Measurements from ENCODE around the gene SLC35C1. TPM values are rescaled to one million over a fixed set of nuclear protein-coding genes. Genes with fewer than 3 reads are reported as not detected.

The SLC35C1 gene
- total RNA-seq, 1 experiment from 2014 or later, result 14.0 TPM

- no TSS peak for BruUV-seq (replicated peaks)
- Mint-ChIP-seq H3K27me3 (ENCODE audit: insufficient read depth, unreplicated experiment) (no peaks in the 10 kb centered on the region), H3K27ac (ENCODE audit: unreplicated experiment) (no peak overlapping the region), H3K36me3 (ENCODE audit: insufficient read depth, unreplicated experiment) (peaks cover 37% of the 10 kb centered on the region), H3K9me3 (ENCODE audit: unreplicated experiment) (no peaks in the 10 kb centered on the region), H3K4me1 (ENCODE audit: low read depth, unreplicated experiment) (no peaks in the 10 kb centered on the region), H3K4me3 (ENCODE audit: unreplicated experiment) (no peak overlapping the region)
- H3K9me3 ChIP-seq, result no peaks in the 10 kb centered on the region
- H3K4me1 ChIP-seq, result no peaks in the 10 kb centered on the region
- POLR2A ChIA-PET, result interaction anchor here (0.7 kb wide), 1 partner anchor 64 kb away, joined by 5 read pairs; no protein-coding TSS in a partner anchor
- no peaks in the 10 kb centered on the region for H3K27me3 ChIP-seq (replicated peaks; ENCODE audit: control insufficient read depth, insufficient read depth, low read length)
- H3K4me3 ChIP-seq (ENCODE audit: low read depth, low read length), result no peak overlapping the region
- CTCF ChIA-PET, result interaction anchor here (1.0 kb wide), 1 partner anchor 12 kb away, joined by 4 read pairs; the partner anchor contains the start of gene CRY2
- intact Hi-C loops (cut with micrococcal nuclease; ENCODE audit: unreplicated experiment), result no loop called here
- peaks cover 13% of the 10 kb centered on the region for H3K36me3 ChIP-seq (ENCODE audit: control insufficient read depth, insufficient read depth, low read length)
- TF ChIP-seq CTCF (IDR thresholded peaks at IDR 0.05; ENCODE audit: insufficient read depth in 1 of 2, low read depth in 1 of 2, low read length in 1 of 2, severe bottlenecking in 1 of 2, unreplicated experiment in 1 of 2), result no peak
- no peak for DNase-seq
Measured at GRCh38 chr11:45859661-45860140, 54.8 kb downstream of the SLC35C1 start.

- H3K36me3 Mint-ChIP-seq (ENCODE audit: insufficient read depth, unreplicated experiment), result peaks cover 33% of the 10 kb centered on the region
- ChIA-PET POLR2A (no interaction called here), CTCF (interaction anchor here (1.0 kb wide), 1 partner anchor 13 kb away, joined by 4 read pairs; the partner anchor contains the start of gene CRY2)
- no peaks in the 10 kb centered on the region for H3K4me1 Mint-ChIP-seq (ENCODE audit: low read depth, unreplicated experiment)
- H3K9me3 Mint-ChIP-seq (ENCODE audit: unreplicated experiment), result no peaks in the 10 kb centered on the region
- no peak overlapping the region for H3K27ac Mint-ChIP-seq (ENCODE audit: unreplicated experiment)
- H3K27me3 Mint-ChIP-seq (ENCODE audit: insufficient read depth, unreplicated experiment), result no peaks in the 10 kb centered on the region
- no peak overlapping the region for H3K4me3 Mint-ChIP-seq (ENCODE audit: unreplicated experiment)
- Histone ChIP-seq H3K4me1 (no peaks in the 10 kb centered on the region), H3K4me3 (ENCODE audit: low read depth, low read length) (no peak overlapping the region), H3K36me3 (ENCODE audit: control insufficient read depth, insufficient read depth, low read length) (peaks cover 13% of the 10 kb centered on the region), H3K9me3 (no peaks in the 10 kb centered on the region), H3K27me3 (replicated peaks; ENCODE audit: control insufficient read depth, insufficient read depth, low read length) (no peaks in the 10 kb centered on the region)
- TF ChIP-seq CTCF (IDR thresholded peaks at IDR 0.05; ENCODE audit: insufficient read depth in 1 of 2, low read depth in 1 of 2, low read length in 1 of 2, severe bottlenecking in 1 of 2, unreplicated experiment in 1 of 2), result no peak
- no TSS peak for BruUV-seq (replicated peaks)
- intact Hi-C loops (cut with micrococcal nuclease; ENCODE audit: unreplicated experiment), result no loop called here
- no peak for DNase-seq
Measured at GRCh38 chr11:45860348-45860747, 55.4 kb downstream of the SLC35C1 start.

GRCh38 chr11:45860764-45861510 lies 56.0 kb downstream of the SLC35C1 start:
- H3K4me3 Mint-ChIP-seq (ENCODE audit: unreplicated experiment), result no peak overlapping the region
- CTCF ChIA-PET, result no interaction called here
- H3K4me1 Mint-ChIP-seq (ENCODE audit: low read depth, unreplicated experiment), result no peaks in the 10 kb centered on the region
- TF ChIP-seq CTCF (IDR thresholded peaks at IDR 0.05; ENCODE audit: insufficient read depth in 1 of 2, low read depth in 1 of 2, low read length in 1 of 2, severe bottlenecking in 1 of 2, unreplicated experiment in 1 of 2), result no peak
- no peaks in the 10 kb centered on the region for H3K9me3 Mint-ChIP-seq (ENCODE audit: unreplicated experiment)
- no TSS peak for BruUV-seq (replicated peaks)
- no peak for DNase-seq
- Histone ChIP-seq H3K9me3 (no peaks in the 10 kb centered on the region), H3K27me3 (replicated peaks; ENCODE audit: control insufficient read depth, insufficient read depth, low read length) (no peaks in the 10 kb centered on the region), H3K4me3 (ENCODE audit: low read depth, low read length) (no peak overlapping the region), H3K36me3 (ENCODE audit: control insufficient read depth, insufficient read depth, low read length) (peaks cover 11% of the 10 kb centered on the region), H3K4me1 (no peaks in the 10 kb centered on the region)
- POLR2A ChIA-PET, result no interaction called here
- H3K27me3 Mint-ChIP-seq (ENCODE audit: insufficient read depth, unreplicated experiment), result no peaks in the 10 kb centered on the region
- no peak overlapping the region for H3K27ac Mint-ChIP-seq (ENCODE audit: unreplicated experiment)
- intact Hi-C loops (cut with micrococcal nuclease; ENCODE audit: unreplicated experiment), result no loop called here
- peaks cover 32% of the 10 kb centered on the region for H3K36me3 Mint-ChIP-seq (ENCODE audit: insufficient read depth, unreplicated experiment)

Other genes with a start within 250 kb of the SLC35C1 start
- not detected in 2 replicates for gene CHST1, start 139.5 kb upstream of the SLC35C1 start, total RNA-seq (2022)
- 28.5 and 31.6 TPM in 2 replicates for gene CRY2, start 42.3 kb downstream of the SLC35C1 start, total RNA-seq (2022)
- 8.2 and 8.5 TPM in 2 replicates for gene MAPK8IP1, start 80.5 kb downstream of the SLC35C1 start, total RNA-seq (2022)
- 1.2 and 1.3 TPM in 2 replicates for gene FREY1, start 102.1 kb downstream of the SLC35C1 start, total RNA-seq (2022)
- 41.4 and 45.8 TPM in 2 replicates for gene PEX16, start 112.7 kb downstream of the SLC35C1 start, total RNA-seq (2022)
- 62.3 and 67.4 TPM in 2 replicates for gene LARGE2, start 117.5 kb downstream of the SLC35C1 start, total RNA-seq (2022)